ENCODE measurements around the gene UQCRQ. TPM values are rescaled to one million over a fixed set of nuclear protein-coding genes. Genes with fewer than 3 reads are reported as not detected.
"Not testable (repeated sequence)": the region's sequence is repeated elsewhere in the genome, so short reads cannot be mapped to it uniquely, and the experiment has no call there.

UQCRQ gene
- total RNA-seq, 2 experiments from 2014 or later: 621 to 661 TPM

GRCh38 chr5:132830436-132831094 lies 35.9 kb upstream of the UQCRQ start, which contains the start of gene SHROOM1:
Gene SHROOM1, minus strand, starts transcription at chr5:132830647. Its CDS starts 4,507 bp downstream, at chr5:132826140.
- POLR2A ChIA-PET: no interaction called here
- CTCF ChIA-PET: interaction anchor here (1.3 to 4.7 kb wide), 7 partner anchors 11 to 304 kb away, joined by 3 to 20 read pairs (median 5); partner anchors contain the start of gene CCNI2

- POLR2A ChIA-PET: no interaction called here
- CTCF ChIA-PET: interaction anchor here (0.9 to 4.7 kb wide), 4 partner anchors 12 to 304 kb away, joined by 5 to 20 read pairs (median 6); partner anchors contain the start of gene CCNI2
Observed at GRCh38 chr5:132831095-132831860, 35.2 kb upstream of the UQCRQ start.

- ChIA-PET CTCF (interaction anchor here (0.8 to 4.7 kb wide), 2 partner anchors 13 to 56 kb away, joined by 3 to 20 read pairs; no protein-coding TSS in a partner anchor), POLR2A (no interaction called here)
Observed at GRCh38 chr5:132832612-132833011, 33.8 kb upstream of the UQCRQ start.

GRCh38 chr5:132834057-132834456 lies 32.4 kb upstream of the UQCRQ start:
- ChIA-PET POLR2A (interaction anchor here (0.7 kb wide), 1 partner anchor 1325 kb away, joined by 3 read pairs; no protein-coding TSS in a partner anchor), CTCF (interaction anchor here (1.6 kb wide), 1 partner anchor 14 kb away, joined by 3 read pairs; no protein-coding TSS in a partner anchor)

- POLR2A ChIA-PET: no interaction called here
- CTCF ChIA-PET: interaction anchor here (0.7 kb wide), 1 partner anchor 52 kb away, joined by 3 read pairs; no protein-coding TSS in a partner anchor
Observed at GRCh38 chr5:132836852-132837251, 29.6 kb upstream of the UQCRQ start.

- ChIA-PET POLR2A (no interaction called here), CTCF (interaction anchor here (0.6 to 0.7 kb wide), 2 partner anchors 51 to 311 kb away, joined by 3 to 4 read pairs; no protein-coding TSS in a partner anchor)
Observed at GRCh38 chr5:132837868-132838267, 28.6 kb upstream of the UQCRQ start.

GRCh38 chr5:132838516-132839282 lies 27.7 kb upstream of the UQCRQ start:
- ChIA-PET POLR2A (no interaction called here), CTCF (interaction anchor here (0.5 kb wide), 1 partner anchor 183 kb away, joined by 4 read pairs; no protein-coding TSS in a partner anchor)

- ChIA-PET POLR2A (no interaction called here), CTCF (interaction anchor here (0.5 kb wide), 1 partner anchor 182 kb away, joined by 4 read pairs; no protein-coding TSS in a partner anchor)
Observed at GRCh38 chr5:132839426-132840301, 26.8 kb upstream of the UQCRQ start.

GRCh38 chr5:132840313-132840712 lies 26.1 kb upstream of the UQCRQ start:
- CTCF ChIA-PET: no interaction called here
- POLR2A ChIA-PET: no interaction called here

GRCh38 chr5:132840896-132841295 lies 25.5 kb upstream of the UQCRQ start:
- CTCF ChIA-PET: interaction anchor here (1.6 kb wide), 1 partner anchor 12 kb away, joined by 3 read pairs; no protein-coding TSS in a partner anchor
- POLR2A ChIA-PET: interaction anchor here (0.7 kb wide), 1 partner anchor 217 kb away, joined by 5 read pairs; no protein-coding TSS in a partner anchor

GRCh38 chr5:132841305-132841704 lies 25.1 kb upstream of the UQCRQ start:
- ChIA-PET CTCF (interaction anchor here (1.6 kb wide), 1 partner anchor 12 kb away, joined by 3 read pairs; no protein-coding TSS in a partner anchor), POLR2A (interaction anchor here (0.7 kb wide), 1 partner anchor 218 kb away, joined by 5 read pairs; no protein-coding TSS in a partner anchor)

GRCh38 chr5:132848270-132848669 lies 18.2 kb upstream of the UQCRQ start:
- ChIA-PET POLR2A (no interaction called here), CTCF (no interaction called here)

- ChIA-PET POLR2A (no interaction called here), CTCF (no interaction called here)
Observed at GRCh38 chr5:132849347-132849746, 17.1 kb upstream of the UQCRQ start.

- ChIA-PET CTCF (no interaction called here), POLR2A (no interaction called here)
Observed at GRCh38 chr5:132850066-132850465, 16.4 kb upstream of the UQCRQ start.

GRCh38 chr5:132853323-132853722 lies 13.1 kb upstream of the UQCRQ start:
- CTCF ChIA-PET: no interaction called here

GRCh38 chr5:132853790-132854189 lies 12.7 kb upstream of the UQCRQ start:
- CTCF ChIA-PET: interaction anchor here (1.5 kb wide), 1 partner anchor 28 kb away, joined by 4 read pairs; no protein-coding TSS in a partner anchor
- POLR2A ChIA-PET: no interaction called here

More at GRCh38 chr5:132853323-132853722, 13.1 kb upstream of the UQCRQ start:
- POLR2A ChIA-PET: no interaction called here

GRCh38 chr5:132854301-132854700 lies 12.1 kb upstream of the UQCRQ start:
- POLR2A ChIA-PET: no interaction called here

GRCh38 chr5:132854992-132855391 lies 11.4 kb upstream of the UQCRQ start:
- POLR2A ChIA-PET: not testable (repeated sequence)
- CTCF ChIA-PET: interaction anchor here (0.5 to 1.5 kb wide), 2 partner anchors 29 to 659 kb away, joined by 3 to 4 read pairs; no protein-coding TSS in a partner anchor

More at GRCh38 chr5:132854301-132854700, 12.1 kb upstream of the UQCRQ start:
- CTCF ChIA-PET: interaction anchor here (1.5 kb wide), 1 partner anchor 28 kb away, joined by 4 read pairs; no protein-coding TSS in a partner anchor

All from activated CD8-positive, alpha-beta memory T cell treated with anti-CD3 and anti-CD28 coated beads for 36 hours (primary cell).